HCT116 (cell line): ENCODE measurements around the gene PHYKPL. TPM values are rescaled to one million over a fixed set of nuclear protein-coding genes. Genes with fewer than 3 reads are reported as not detected.
A peak's percentile ranks its signal among the peaks of the same experiment; 100 is the strongest.

Source experiments
- ATAC-seq: fragments of 200-7000 bp; cut with Tn5 transposase; 2 replicates; pipeline ENCODE4 v1.9.1; 2020; ENCODE audit warnings: mild to moderate bottlenecking, moderate library complexity
- BruUV-seq: library from RNA; stranded (reverse); fragments of 400-500 nt; replicated peaks from 2 replicates; lab custom pipeline; 2021; lab: Mats Ljungman, UMichigan
- CTCF ChIA-PET: fragments of 300-600 bp; sonication (Branson Sonifier 250); formaldehyde crosslinking; loops from one replicate; lab custom pipeline; 2021; ENCODE audit warnings: antibody characterized with exemption; lab: Charles Lee
- POLR2A ChIA-PET: fragments of 300-600, 350-600 bp; sonication (Branson Sonifier 250); formaldehyde crosslinking; loops from one replicate; lab custom pipeline; 2021; ENCODE audit warnings: antibody characterized with exemption; lab: Charles Lee
- RAD21 ChIA-PET, 2 experiments: fragments of 300-600 bp; sonication (Branson Sonifier 250); formaldehyde crosslinking; loops; one replicate each; lab custom pipeline; 2023; ENCODE audit warnings: low total read pairs in 2 of 2; ENCODE audit not compliant: uncharacterized antibody in 2 of 2, unreplicated experiment in 2 of 2, low non-redundant PET in 1 of 2; lab: Charles Lee
- DNase-seq: peaks from one replicate; pipeline ENCODE4 v3.0.0-alpha.2; 2010; ENCODE audit warnings: low read depth, low spot score
- H2AFZ ChIP-seq: fragments of 200-600 bp; shearing (Covaris generic), sonication (generic); 2 replicates; pipeline ENCODE4 v1.6.1; 2017; ENCODE audit warnings: low read depth, mixed run types, mixed read lengths, antibody characterized with exemption, low read length; ENCODE audit not compliant: poor library complexity, severe bottlenecking
- H3K27ac ChIP-seq: 2 replicates; pipeline ENCODE4 v1.5.1; 2012; ENCODE audit warnings: low read depth, low read length
- H3K27me3 ChIP-seq: fragments of 200-600 bp; sonication (generic); 2 replicates; pipeline ENCODE4 v1.6.1; 2016; ENCODE audit warnings: mixed run types, low read length, mixed read lengths; ENCODE audit not compliant: insufficient read depth
- H3K36me3 ChIP-seq, 2 experiments: fragments of 200-500 bp in 1 of 2; fragments of 200-600 bp in 1 of 2; sonication (Bioruptor generic) in 1 of 2; sonication (generic) in 1 of 2; 2 replicates each; pipeline versions ENCODE4 v1.5.1 to v1.6.1; 2014 to 2016; ENCODE audit warnings: low read length in 2 of 2, inconsistent platforms in 1 of 2, mixed read lengths in 1 of 2, mixed run types in 1 of 2; ENCODE audit not compliant: insufficient read depth in 2 of 2, control insufficient read depth in 1 of 2
- H3K4me1 ChIP-seq, 2 experiments: fragments of 200-600 bp in 1 of 2; sonication (generic) in 1 of 2; 2 replicates each; pipeline versions ENCODE4 v1.5.1 to v1.6.1; 2012 to 2017; ENCODE audit warnings: low read length in 2 of 2, inconsistent platforms in 1 of 2, mild to moderate bottlenecking in 1 of 2, mixed read lengths in 1 of 2, mixed run types in 1 of 2, moderate library complexity in 1 of 2; ENCODE audit not compliant: insufficient read depth in 2 of 2, control insufficient read depth in 1 of 2
- H3K4me2 ChIP-seq: fragments of 200-600 bp; sonication (generic); 2 replicates; pipeline ENCODE4 v1.6.1; 2017; ENCODE audit warnings: mixed run types, low read length, mixed read lengths
- H3K4me3 ChIP-seq, 2 experiments: fragments of 200-600 bp in 1 of 2; sonication (generic) in 1 of 2; replicated peaks in 1 of 2; 2 replicates each; pipeline ENCODE4 v1.5.1; 2011 to 2016; ENCODE audit warnings: low read length in 2 of 2, control low read depth in 1 of 2, low read depth in 1 of 2, mild to moderate bottlenecking in 1 of 2, mixed read lengths in 1 of 2, mixed run types in 1 of 2
- H3K79me2 ChIP-seq: fragments of 200-600 bp; sonication (generic); 2 replicates; pipeline ENCODE4 v1.6.1; 2017; ENCODE audit warnings: mild to moderate bottlenecking, mixed run types, low read length, moderate library complexity, mixed read lengths; ENCODE audit not compliant: insufficient read depth
- H3K9ac ChIP-seq: fragments of 200-600 bp; sonication (generic); 2 replicates; pipeline ENCODE4 v1.6.1; 2016; ENCODE audit warnings: low read length, mixed read lengths
- H3K9me2 ChIP-seq: fragments of 200-600 bp; sonication (generic), shearing (Covaris generic); 2 replicates; pipeline ENCODE4 v1.6.1; 2017; ENCODE audit warnings: mixed run types, mild to moderate bottlenecking, moderate library complexity; ENCODE audit not compliant: insufficient read depth
- H3K9me3 ChIP-seq, 2 experiments: fragments of 200-500 bp in 1 of 2; fragments of 200-600 bp in 1 of 2; sonication (Bioruptor generic) in 1 of 2; sonication (generic) in 1 of 2; 2 replicates each; pipeline ENCODE4 v1.6.1; 2014 to 2017; ENCODE audit warnings: low read length in 2 of 2, mixed read lengths in 2 of 2, inconsistent platforms in 1 of 2, low read depth in 1 of 2, mild to moderate bottlenecking in 1 of 2, mixed run types in 1 of 2, moderate library complexity in 1 of 2; ENCODE audit not compliant: control insufficient read depth in 1 of 2, insufficient read depth in 1 of 2
- H4K20me1 ChIP-seq: fragments of 200-600 bp; sonication (generic), shearing (Covaris generic); 2 replicates; pipeline ENCODE4 v1.6.1; 2017; ENCODE audit warnings: mixed run types, mild to moderate bottlenecking, moderate library complexity; ENCODE audit not compliant: insufficient read depth
- CEBPB ChIP-seq: IDR thresholded peaks from 2 replicates; pipeline ENCODE4 v1.6.1; 2012; ENCODE audit warnings: low read depth
- CTCF ChIP-seq, 3 experiments: fragments of 200-600 bp in 1 of 3; sonication (generic) in 1 of 3; IDR thresholded peaks in 2 of 3; conservative IDR thresholded peaks in 1 of 3; 2 replicates each; pipeline ENCODE4 v1.5.1; 2012 to 2017; ENCODE audit warnings: low read depth in 2 of 3, low read length in 2 of 3, antibody characterized with exemption in 1 of 3, borderline replicate concordance in 1 of 3, control low read depth in 1 of 3, mild to moderate bottlenecking in 1 of 3, mixed read lengths in 1 of 3, mixed run types in 1 of 3, moderate library complexity in 1 of 3; ENCODE audit not compliant: insufficient read depth in 1 of 3
- EGR1 ChIP-seq: IDR thresholded peaks from 2 replicates; pipeline ENCODE4 v1.6.1; 2012; ENCODE audit warnings: low read depth
- JUND ChIP-seq: IDR thresholded peaks from 2 replicates; pipeline ENCODE4 v1.6.1; 2012
- POLR2A ChIP-seq: IDR thresholded peaks from 2 replicates; pipeline ENCODE4 v1.7.0; 2011; ENCODE audit warnings: borderline replicate concordance; ENCODE audit not compliant: insufficient read depth, insufficient read length; ENCODE audit errors: extremely low read depth
- POLR2AphosphoS5 ChIP-seq: IDR thresholded peaks from 2 replicates; pipeline ENCODE4 v1.6.1; 2011; ENCODE audit warnings: mild to moderate bottlenecking, low read depth, low read length, moderate library complexity
- REST ChIP-seq: IDR thresholded peaks from 2 replicates; pipeline ENCODE4 v1.6.1; 2012; ENCODE audit warnings: low read depth
- SIN3A ChIP-seq: IDR thresholded peaks from 2 replicates; pipeline ENCODE4 v1.6.1; 2012; ENCODE audit warnings: low read depth
- SP1 ChIP-seq: IDR thresholded peaks from 2 replicates; pipeline ENCODE4 v1.6.1; 2012; ENCODE audit warnings: low read depth
- SRF ChIP-seq: IDR thresholded peaks from 2 replicates; pipeline ENCODE4 v1.6.1; 2012; ENCODE audit warnings: low read depth
- YY1 ChIP-seq: IDR thresholded peaks from 2 replicates; pipeline ENCODE4 v1.6.1; 2011; ENCODE audit warnings: low read length, low read depth, moderate library complexity, mild to moderate bottlenecking; ENCODE audit not compliant: insufficient replicate concordance; ENCODE audit errors: extremely low read depth
- ZNF274 ChIP-seq: fragments of 200-500 bp; sonication (Bioruptor generic); IDR thresholded peaks from 2 replicates; pipeline ENCODE4 v1.6.1; 2014; ENCODE audit warnings: mild to moderate bottlenecking, low read depth, low read length, inconsistent platforms
- intact Hi-C: fragments of 100-400 bp; cut with micrococcal nuclease; formaldehyde crosslinking; loops from 2 replicates; pipeline ENCODE4 v1.10.0; 2022
- total RNA-seq: library from RNA; stranded (reverse); gene quantifications from one replicate; pipeline ENCODE4 v1.2.1, GENCODE V29; 2021; ENCODE audit not compliant: unreplicated experiment

PHYKPL gene
- total RNA-seq, 1 experiment from 2014 or later: 57.8 TPM

- Histone ChIP-seq H3K4me2 (no peak overlapping the region), H3K9me2 (no peaks in the 10 kb centered on the region), H3K9me3 (no peaks in the 10 kb centered on the region), H3K79me2 (no peaks in the 10 kb centered on the region), H3K4me3 (no peak overlapping the region), H3K27me3 (no peaks in the 10 kb centered on the region), H3K36me3 (no peaks in the 10 kb centered on the region), H3K4me1 (no peaks in the 10 kb centered on the region), H4K20me1 (no peaks in the 10 kb centered on the region), H3K9ac (no peak overlapping the region), H2AFZ (no peak overlapping the region), H3K27ac (no peak overlapping the region)
- ATAC-seq (peak; percentile 56; the same call in 1 of the 2 replicates), DNase-seq (no peak)
- no TSS peak for BruUV-seq
- ChIA-PET RAD21 (interaction anchor here in 1 of 2 experiments (0.7 kb wide), 1 partner anchor 172 kb away, joined by 3 read pairs; no protein-coding TSS in a partner anchor), CTCF (no interaction called here), POLR2A (no interaction called here)
- intact Hi-C loops: no loop called here
- no peak for TF ChIP-seq CEBPB
- no peak for TF ChIP-seq POLR2AphosphoS5
- TF ChIP-seq JUND: no peak
- TF ChIP-seq SIN3A: no peak
- no peak for TF ChIP-seq POLR2A
- TF ChIP-seq YY1: no peak
These were observed 15.2 kb upstream of the PHYKPL start for GRCh38 chr5:178247481-178248456.

- no peak for ATAC-seq
- CTCF ChIA-PET: interaction anchor here (1.3 kb wide), 1 partner anchor 12 kb away, joined by 3 read pairs; no protein-coding TSS in a partner anchor
- TF ChIP-seq SIN3A: no peak
- no peak for TF ChIP-seq CTCF (IDR thresholded peaks at IDR 0.05 in 2 of 3, conservative IDR thresholded peaks at IDR 0.05 in 1 of 3; ENCODE audit: borderline replicate concordance in 1 of 3, insufficient read depth in 1 of 3, low read depth in 2 of 3, low read length in 2 of 3)
- no peak for TF ChIP-seq REST
- no peak for TF ChIP-seq EGR1
- no peak for TF ChIP-seq SP1
- no peak for TF ChIP-seq POLR2AphosphoS5
- no peak for TF ChIP-seq ZNF274
- no peak for TF ChIP-seq POLR2A
- no peak for TF ChIP-seq SRF
These were observed 14.2 kb upstream of the PHYKPL start for GRCh38 chr5:178246624-178247279.

More at GRCh38 chr5:178246624-178247279, 14.2 kb upstream of the PHYKPL start:
- no peak for DNase-seq
- Histone ChIP-seq H3K9me3 (no peaks in the 10 kb centered on the region), H2AFZ (no peak overlapping the region), H3K9me2 (no peaks in the 10 kb centered on the region), H3K4me2 (no peak overlapping the region), H4K20me1 (no peaks in the 10 kb centered on the region), H3K9ac (no peak overlapping the region), H3K4me3 (no peak overlapping the region), H3K36me3 (no peaks in the 10 kb centered on the region), H3K27me3 (no peaks in the 10 kb centered on the region), H3K27ac (no peak overlapping the region), H3K4me1 (no peaks in the 10 kb centered on the region), H3K79me2 (no peaks in the 10 kb centered on the region)
- ChIA-PET POLR2A (no interaction called here), RAD21 (no interaction called here)
- intact Hi-C loops: no loop called here
- no TSS peak for BruUV-seq
